Hepatocyte (in vitro differentiated cells): ENCODE data around the gene PSMG4.

Experiments used
- CTCF ChIP-seq: fragments of 200-600 bp; sonication (generic); IDR thresholded peaks from 2 replicates; pipeline ENCODE4 v1.5.1; 2016; ENCODE audit warnings: antibody characterized with exemption, mild to moderate bottlenecking; ENCODE audit not compliant: poor library complexity
- EZH2 ChIP-seq: fragments of 200-600 bp; sonication (generic); IDR thresholded peaks from 2 replicates; pipeline ENCODE4 v1.6.1; 2016; ENCODE audit warnings: antibody characterized with exemption, mild to moderate bottlenecking, borderline replicate concordance
- EZH2phosphoT487 ChIP-seq: fragments of 200-600 bp; sonication (generic); IDR thresholded peaks from one replicate; pipeline ENCODE4 v1.6.1; 2018; ENCODE audit warnings: antibody characterized with exemption, mild to moderate bottlenecking, low read depth, moderate library complexity; ENCODE audit not compliant: unreplicated experiment, severe bottlenecking

GRCh38 chr6:3211681-3212080 is 47.1 kb upstream of the PSMG4 start:
- TF ChIP-seq CTCF (no peak), EZH2 (no peak), EZH2phosphoT487 (no peak)
